ENCODE results near the gene CERS4.
A peak's percentile ranks its signal among the peaks of the same experiment; 100 is the strongest.

CERS4 gene

GRCh38 chr19:8208922-8209461 lies at the start of gene CERS4:
Gene CERS4, plus strand, starts transcription at chr19:8209370. Its CDS starts 41,707 bp downstream, at chr19:8251077.
- no peaks in the 10 kb centered on the region for H3K9me3 ChIP-seq (ENCODE audit: control insufficient read depth, insufficient read depth, low read length)
- H3K36me3 ChIP-seq (ENCODE audit: control insufficient read depth, insufficient read depth, low read length), result no peaks in the 10 kb centered on the region; the same call in 1 of the 2 replicates
- H3K4me3 ChIP-seq (ENCODE audit: low read depth, low read length), result peak within 1 kb of the TSS; percentile 87
- no peaks in the 10 kb centered on the region for H3K27me3 ChIP-seq (ENCODE audit: control insufficient read depth, insufficient read depth, low read length)
- H3K27ac ChIP-seq (ENCODE audit: low read depth, low read length), result peak within 1 kb of the TSS; percentile 63
- peak within 1 kb of the TSS; percentile 76 for H3K9ac ChIP-seq (ENCODE audit: low read depth, low read length)
- peaks cover 28% of the 10 kb centered on the region for H3K4me1 ChIP-seq (ENCODE audit: control insufficient read depth, insufficient read depth, low read length)

- H3K9ac ChIP-seq (ENCODE audit: low read depth, low read length), result no peak overlapping the region
- no peak overlapping the region for H3K4me3 ChIP-seq (ENCODE audit: low read depth, low read length)
- no peaks in the 10 kb centered on the region for H3K9me3 ChIP-seq (ENCODE audit: control insufficient read depth, insufficient read depth, low read length)
- H3K4me1 ChIP-seq (ENCODE audit: control insufficient read depth, insufficient read depth, low read length), result peaks cover 5% of the 10 kb centered on the region
- peak overlapping the region; percentile 57 for H3K27ac ChIP-seq (ENCODE audit: low read depth, low read length)
- H3K36me3 ChIP-seq (ENCODE audit: control insufficient read depth, insufficient read depth, low read length), result no peaks in the 10 kb centered on the region
- H3K27me3 ChIP-seq (ENCODE audit: control insufficient read depth, insufficient read depth, low read length), result no peaks in the 10 kb centered on the region
Measured at GRCh38 chr19:8161135-8161646, 48.0 kb upstream of the CERS4 start.

- H3K27me3 ChIP-seq (ENCODE audit: control insufficient read depth, insufficient read depth, low read length), result no peaks in the 10 kb centered on the region
Measured at GRCh38 chr19:8163759-8164158, 45.4 kb upstream of the CERS4 start.

GRCh38 chr19:8167985-8168384 lies 41.2 kb upstream of the CERS4 start:
- H3K4me1 ChIP-seq (ENCODE audit: control insufficient read depth, insufficient read depth, low read length), result peaks cover 5% of the 10 kb centered on the region
- no peak overlapping the region for H3K4me3 ChIP-seq (ENCODE audit: low read depth, low read length)
- no peaks in the 10 kb centered on the region for H3K27me3 ChIP-seq (ENCODE audit: control insufficient read depth, insufficient read depth, low read length)
- H3K36me3 ChIP-seq (ENCODE audit: control insufficient read depth, insufficient read depth, low read length), result no peaks in the 10 kb centered on the region
- H3K9me3 ChIP-seq (ENCODE audit: control insufficient read depth, insufficient read depth, low read length), result no peaks in the 10 kb centered on the region
- H3K27ac ChIP-seq (ENCODE audit: low read depth, low read length), result no peak overlapping the region
- H3K9ac ChIP-seq (ENCODE audit: low read depth, low read length), result no peak overlapping the region

More at GRCh38 chr19:8163759-8164158, 45.4 kb upstream of the CERS4 start:
- Histone ChIP-seq H3K9ac (ENCODE audit: low read depth, low read length) (no peak overlapping the region), H3K27ac (ENCODE audit: low read depth, low read length) (peak overlapping the region; percentile 56), H3K4me1 (ENCODE audit: control insufficient read depth, insufficient read depth, low read length) (peaks cover 5% of the 10 kb centered on the region), H3K9me3 (ENCODE audit: control insufficient read depth, insufficient read depth, low read length) (no peaks in the 10 kb centered on the region), H3K4me3 (ENCODE audit: low read depth, low read length) (no peak overlapping the region), H3K36me3 (ENCODE audit: control insufficient read depth, insufficient read depth, low read length) (no peaks in the 10 kb centered on the region)

- Histone ChIP-seq H3K4me3 (ENCODE audit: low read depth, low read length) (no peak overlapping the region), H3K9me3 (ENCODE audit: control insufficient read depth, insufficient read depth, low read length) (no peaks in the 10 kb centered on the region), H3K27me3 (ENCODE audit: control insufficient read depth, insufficient read depth, low read length) (no peaks in the 10 kb centered on the region), H3K4me1 (ENCODE audit: control insufficient read depth, insufficient read depth, low read length) (peaks cover 2% of the 10 kb centered on the region), H3K9ac (ENCODE audit: low read depth, low read length) (no peak overlapping the region), H3K27ac (ENCODE audit: low read depth, low read length) (no peak overlapping the region), H3K36me3 (ENCODE audit: control insufficient read depth, insufficient read depth, low read length) (no peaks in the 10 kb centered on the region)
Measured at GRCh38 chr19:8168537-8168936, 40.6 kb upstream of the CERS4 start.

GRCh38 chr19:8174706-8175105 lies 34.5 kb upstream of the CERS4 start:
- no peak overlapping the region for H3K9ac ChIP-seq (ENCODE audit: low read depth, low read length)
- H3K4me1 ChIP-seq (ENCODE audit: control insufficient read depth, insufficient read depth, low read length), result no peaks in the 10 kb centered on the region
- H3K36me3 ChIP-seq (ENCODE audit: control insufficient read depth, insufficient read depth, low read length), result no peaks in the 10 kb centered on the region
- H3K9me3 ChIP-seq (ENCODE audit: control insufficient read depth, insufficient read depth, low read length), result no peaks in the 10 kb centered on the region
- H3K27ac ChIP-seq (ENCODE audit: low read depth, low read length), result no peak overlapping the region
- no peak overlapping the region for H3K4me3 ChIP-seq (ENCODE audit: low read depth, low read length)
- H3K27me3 ChIP-seq (ENCODE audit: control insufficient read depth, insufficient read depth, low read length), result no peaks in the 10 kb centered on the region

- Histone ChIP-seq H3K27ac (ENCODE audit: low read depth, low read length) (no peak overlapping the region), H3K27me3 (ENCODE audit: control insufficient read depth, insufficient read depth, low read length) (no peaks in the 10 kb centered on the region), H3K4me3 (ENCODE audit: low read depth, low read length) (no peak overlapping the region), H3K9me3 (ENCODE audit: control insufficient read depth, insufficient read depth, low read length) (no peaks in the 10 kb centered on the region), H3K36me3 (ENCODE audit: control insufficient read depth, insufficient read depth, low read length) (no peaks in the 10 kb centered on the region), H3K4me1 (ENCODE audit: control insufficient read depth, insufficient read depth, low read length) (no peaks in the 10 kb centered on the region), H3K9ac (ENCODE audit: low read depth, low read length) (no peak overlapping the region)
Measured at GRCh38 chr19:8180018-8180417, 29.2 kb upstream of the CERS4 start.

GRCh38 chr19:8184274-8184673 lies 24.9 kb upstream of the CERS4 start:
- Histone ChIP-seq H3K4me1 (ENCODE audit: control insufficient read depth, insufficient read depth, low read length) (no peaks in the 10 kb centered on the region), H3K27me3 (ENCODE audit: control insufficient read depth, insufficient read depth, low read length) (no peaks in the 10 kb centered on the region), H3K27ac (ENCODE audit: low read depth, low read length) (no peak overlapping the region), H3K9me3 (ENCODE audit: control insufficient read depth, insufficient read depth, low read length) (no peaks in the 10 kb centered on the region), H3K4me3 (ENCODE audit: low read depth, low read length) (no peak overlapping the region), H3K36me3 (ENCODE audit: control insufficient read depth, insufficient read depth, low read length) (no peaks in the 10 kb centered on the region), H3K9ac (ENCODE audit: low read depth, low read length) (no peak overlapping the region)

GRCh38 chr19:8185343-8186068 lies 23.7 kb upstream of the CERS4 start:
- H3K27ac ChIP-seq (ENCODE audit: low read depth, low read length), result no peak overlapping the region
- H3K4me1 ChIP-seq (ENCODE audit: control insufficient read depth, insufficient read depth, low read length), result no peaks in the 10 kb centered on the region

GRCh38 chr19:8192221-8192820 lies 16.8 kb upstream of the CERS4 start:
- H3K36me3 ChIP-seq (ENCODE audit: control insufficient read depth, insufficient read depth, low read length), result no peaks in the 10 kb centered on the region
- H3K9ac ChIP-seq (ENCODE audit: low read depth, low read length), result no peak overlapping the region
- H3K9me3 ChIP-seq (ENCODE audit: control insufficient read depth, insufficient read depth, low read length), result no peaks in the 10 kb centered on the region
- H3K27ac ChIP-seq (ENCODE audit: low read depth, low read length), result no peak overlapping the region
- H3K4me1 ChIP-seq (ENCODE audit: control insufficient read depth, insufficient read depth, low read length), result peaks cover 7% of the 10 kb centered on the region
- H3K4me3 ChIP-seq (ENCODE audit: low read depth, low read length), result no peak overlapping the region
- no peaks in the 10 kb centered on the region for H3K27me3 ChIP-seq (ENCODE audit: control insufficient read depth, insufficient read depth, low read length)

More at GRCh38 chr19:8185343-8186068, 23.7 kb upstream of the CERS4 start:
- Histone ChIP-seq H3K36me3 (ENCODE audit: control insufficient read depth, insufficient read depth, low read length) (no peaks in the 10 kb centered on the region), H3K4me3 (ENCODE audit: low read depth, low read length) (no peak overlapping the region), H3K9ac (ENCODE audit: low read depth, low read length) (no peak overlapping the region), H3K9me3 (ENCODE audit: control insufficient read depth, insufficient read depth, low read length) (no peaks in the 10 kb centered on the region), H3K27me3 (ENCODE audit: control insufficient read depth, insufficient read depth, low read length) (no peaks in the 10 kb centered on the region)

Measured in HUES48 (cell line).